Measurements from ENCODE around the gene ADAMTS14.

Gene ADAMTS14

DNA sequence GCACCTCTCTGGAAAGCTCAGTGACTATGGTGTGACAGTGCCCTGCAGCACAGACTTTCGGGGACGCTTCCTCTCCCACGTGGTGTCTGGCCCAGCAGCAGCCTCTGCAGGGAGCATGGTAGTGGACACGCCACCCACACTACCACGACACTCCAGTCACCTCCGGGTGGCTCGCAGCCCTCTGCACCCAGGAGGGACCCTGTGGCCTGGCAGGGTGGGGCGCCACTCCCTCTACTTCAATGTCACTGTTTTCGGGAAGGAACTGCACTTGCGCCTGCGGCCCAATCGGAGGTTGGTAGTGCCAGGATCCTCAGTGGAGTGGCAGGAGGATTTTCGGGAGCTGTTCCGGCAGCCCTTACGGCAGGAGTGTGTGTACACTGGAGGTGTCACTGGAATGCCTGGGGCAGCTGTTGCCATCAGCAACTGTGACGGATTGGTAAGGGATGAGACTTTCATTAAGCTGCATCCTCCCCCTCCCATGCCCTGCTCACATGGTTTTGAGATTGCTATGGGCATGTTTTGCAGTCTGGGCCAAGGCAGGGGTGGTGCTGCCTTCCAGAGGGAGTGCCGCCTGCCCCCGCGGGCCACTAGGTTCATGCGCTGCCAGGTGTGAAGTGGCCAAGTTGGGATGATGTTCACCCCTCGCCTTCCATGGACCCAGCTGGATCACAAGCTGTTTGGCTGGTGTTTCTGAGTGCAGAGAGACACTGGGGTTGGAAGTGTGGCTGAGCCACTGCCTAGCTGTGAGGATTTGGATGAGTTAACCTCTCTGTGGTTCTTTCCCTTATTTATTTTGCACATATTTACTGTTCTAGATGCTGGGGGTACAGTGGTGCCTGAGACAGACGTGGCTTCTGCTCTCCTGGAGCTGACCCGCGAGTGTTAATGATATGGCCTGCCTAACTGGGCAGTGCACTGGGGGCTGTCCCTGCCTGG lies 2.5 kb downstream of the ADAMTS14 start:
- FAIRE-seq (no peak), DNase-seq (ENCODE audit: insufficient read length, low spot score) (no peak)
- no peak for TF ChIP-seq POLR2A (IDR thresholded peaks at IDR 0.05; ENCODE audit: low read depth, low read length)

DNA sequence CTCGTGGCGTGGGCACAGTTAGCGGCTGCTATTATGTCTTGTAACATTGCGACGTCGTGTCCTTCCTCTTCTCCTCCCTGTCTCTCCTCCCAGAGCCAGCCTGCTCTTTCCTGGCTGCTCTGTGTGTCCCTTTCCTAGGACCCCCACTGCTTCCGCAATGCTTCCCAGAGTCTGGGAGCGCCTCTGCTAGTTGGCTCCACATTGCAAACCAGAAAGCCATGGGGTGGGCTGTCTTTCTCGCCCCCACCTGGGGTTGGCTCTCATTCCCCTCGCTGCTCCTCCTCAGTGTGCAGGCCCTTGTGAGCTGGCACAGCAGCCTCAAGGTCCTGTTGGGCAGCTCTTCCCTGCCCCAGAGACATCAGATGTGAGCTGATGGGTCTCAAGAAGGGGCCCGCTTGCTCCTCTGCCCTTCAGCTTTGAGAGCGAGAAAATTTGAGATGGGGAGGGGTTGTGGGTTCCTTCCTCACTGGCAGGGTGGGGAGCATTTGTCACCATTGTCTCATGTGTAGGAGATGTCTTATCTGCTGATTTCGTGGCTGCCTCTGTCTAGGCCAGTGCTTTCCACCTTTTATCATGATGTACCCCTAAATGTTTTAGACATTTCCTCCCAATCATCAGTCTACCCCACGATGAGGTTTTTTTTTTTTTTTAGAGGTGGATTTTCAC lies 3.3 kb downstream of the ADAMTS14 start:
- no peak for TF ChIP-seq POLR2A (IDR thresholded peaks at IDR 0.05; ENCODE audit: low read depth, low read length)
- FAIRE-seq (no peak), DNase-seq (ENCODE audit: insufficient read length, low spot score) (no peak)

DNA sequence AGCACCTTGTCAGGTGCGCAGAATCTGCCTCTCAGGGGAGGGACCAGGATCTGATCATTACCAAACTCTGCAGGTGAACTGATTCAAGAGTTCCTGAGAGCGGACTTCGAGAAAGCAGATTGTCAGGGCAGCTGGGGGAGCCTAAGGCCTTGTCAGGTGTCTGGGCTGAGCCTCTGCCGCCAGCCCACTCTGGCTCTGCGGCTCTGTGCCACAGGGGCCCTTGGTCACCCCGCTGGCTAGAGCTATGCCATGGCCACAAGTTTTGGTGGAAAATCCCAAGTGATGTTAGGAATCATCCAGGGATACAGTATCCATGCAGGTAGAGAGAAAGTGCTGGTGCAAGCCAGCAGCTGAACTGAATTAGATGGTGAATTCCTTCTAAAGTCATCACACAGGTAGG lies 4.2 kb downstream of the ADAMTS14 start:
- FAIRE-seq (no peak), DNase-seq (ENCODE audit: insufficient read length, low spot score) (no peak)
- TF ChIP-seq POLR2A (IDR thresholded peaks at IDR 0.05; ENCODE audit: low read depth, low read length) = no peak

DNA sequence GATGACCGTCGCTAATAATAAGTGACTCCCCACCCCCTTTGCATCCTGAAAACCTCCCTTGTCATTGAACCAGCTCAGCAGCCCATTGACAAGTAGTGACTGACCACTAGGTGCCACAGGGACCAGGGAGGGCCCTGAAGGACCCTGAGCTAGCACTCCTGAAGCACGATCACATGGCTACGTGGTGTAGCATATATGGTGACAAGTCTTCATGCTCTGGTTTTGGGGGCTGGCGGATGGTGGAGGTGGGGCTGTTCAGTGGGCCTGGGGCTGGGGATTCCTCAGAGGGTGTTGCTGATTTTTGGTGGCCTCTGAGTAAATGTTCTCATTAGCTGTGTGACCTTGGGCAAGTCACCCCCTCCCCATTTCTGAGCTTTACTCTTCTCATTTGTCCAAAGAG lies 4.7 kb downstream of the ADAMTS14 start:
- FAIRE-seq (no peak), DNase-seq (ENCODE audit: insufficient read length, low spot score) (no peak)
- TF ChIP-seq POLR2A (IDR thresholded peaks at IDR 0.05; ENCODE audit: low read depth, low read length) = no peak

DNA sequence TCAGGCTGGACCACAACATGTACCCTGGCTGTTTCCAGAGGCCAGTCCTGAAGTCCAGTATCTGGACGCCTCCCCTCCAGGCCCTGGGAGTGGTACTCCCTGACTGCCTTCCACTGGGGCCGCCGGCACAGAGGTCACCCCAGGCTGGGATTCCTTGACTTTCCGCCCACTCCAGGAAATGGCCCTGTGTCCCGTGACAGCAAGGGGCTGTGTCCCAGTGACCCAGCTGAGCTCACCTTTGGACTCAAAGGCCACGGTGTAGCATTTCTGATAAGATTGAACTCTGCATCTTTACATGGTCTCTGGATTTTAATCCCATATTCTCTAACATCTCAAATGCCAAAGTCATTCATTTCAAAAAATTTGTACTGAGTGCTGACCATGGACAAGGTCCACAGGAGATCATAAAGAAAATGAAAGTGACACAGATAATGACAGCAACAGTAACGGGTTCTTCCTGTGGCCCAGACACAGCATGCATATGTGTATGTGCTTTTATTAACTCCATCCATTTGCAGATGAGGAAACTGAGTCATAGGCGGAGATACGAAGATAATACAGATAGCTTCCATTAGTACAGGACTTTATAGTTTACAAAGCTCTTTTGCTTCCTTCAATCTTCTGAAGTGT lies 5.4 kb downstream of the ADAMTS14 start:
- DNase-seq (ENCODE audit: insufficient read length, low spot score) (no peak), FAIRE-seq (no peak)

DNA sequence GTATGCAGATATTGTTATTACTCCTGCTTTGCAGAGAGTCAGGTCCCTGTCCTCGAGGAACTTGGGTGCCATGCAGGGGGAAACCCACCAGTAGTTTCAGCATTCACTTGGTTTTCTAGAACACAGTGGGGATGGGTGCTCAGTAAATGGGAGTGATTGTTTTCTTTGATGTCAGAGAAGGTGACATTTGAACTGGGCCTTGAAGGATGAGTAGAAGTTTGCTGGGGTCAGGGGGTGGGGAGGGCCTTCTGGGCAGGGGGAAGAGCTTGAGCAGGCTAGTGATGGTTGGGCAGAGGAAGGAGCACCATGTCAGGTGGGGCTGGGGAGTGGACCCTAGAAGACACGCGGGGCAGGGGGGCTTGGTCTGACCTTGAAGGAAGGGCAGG lies 5.9 kb downstream of the ADAMTS14 start:
- TF ChIP-seq POLR2A (IDR thresholded peaks at IDR 0.05; ENCODE audit: low read depth, low read length) = no peak
- no peak for FAIRE-seq

More for the DNA sequence above, 5.4 kb downstream of the ADAMTS14 start:
- TF ChIP-seq POLR2A (IDR thresholded peaks at IDR 0.05; ENCODE audit: low read depth, low read length) = no peak

DNA sequence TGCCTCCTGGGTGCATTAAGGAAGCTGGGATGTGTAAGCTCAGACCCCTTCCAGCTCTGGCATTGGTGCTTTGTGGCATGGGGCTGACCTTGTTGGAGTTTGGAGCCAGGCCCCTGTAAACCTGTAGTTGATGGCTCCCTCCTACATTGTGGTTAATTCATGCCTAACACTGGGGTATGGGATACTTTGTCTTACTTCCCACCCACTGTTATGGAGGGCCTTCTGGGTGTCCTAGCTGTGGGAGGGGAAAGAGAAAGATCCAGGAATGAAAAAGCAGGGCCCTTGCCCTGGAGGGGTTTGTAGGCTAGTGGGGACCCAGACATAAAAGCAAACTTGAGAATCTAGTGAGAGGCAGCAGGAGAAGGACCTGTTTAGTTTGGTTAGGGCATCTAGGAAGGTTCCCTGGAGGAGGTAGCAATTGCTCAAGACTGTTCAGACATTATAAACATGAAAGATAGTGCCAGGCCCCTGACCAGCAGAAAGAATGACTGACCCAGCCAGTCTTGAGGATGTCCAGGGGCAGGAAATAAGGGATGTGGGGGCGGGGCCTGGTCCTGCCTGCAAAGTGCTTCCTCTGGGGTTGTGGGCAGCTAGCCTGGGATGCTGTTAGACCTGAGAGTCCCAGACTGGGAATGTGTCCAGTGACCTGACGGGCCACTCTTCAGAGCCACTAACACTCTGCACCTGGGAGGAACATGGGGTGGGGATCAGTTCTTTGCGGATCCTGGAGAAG lies 6.6 kb downstream of the ADAMTS14 start:
- TF ChIP-seq POLR2A (IDR thresholded peaks at IDR 0.05; ENCODE audit: low read depth, low read length) = no peak
- FAIRE-seq = no peak

More for the DNA sequence above, 5.9 kb downstream of the ADAMTS14 start:
- no peak for DNase-seq (ENCODE audit: insufficient read length, low spot score)

DNA sequence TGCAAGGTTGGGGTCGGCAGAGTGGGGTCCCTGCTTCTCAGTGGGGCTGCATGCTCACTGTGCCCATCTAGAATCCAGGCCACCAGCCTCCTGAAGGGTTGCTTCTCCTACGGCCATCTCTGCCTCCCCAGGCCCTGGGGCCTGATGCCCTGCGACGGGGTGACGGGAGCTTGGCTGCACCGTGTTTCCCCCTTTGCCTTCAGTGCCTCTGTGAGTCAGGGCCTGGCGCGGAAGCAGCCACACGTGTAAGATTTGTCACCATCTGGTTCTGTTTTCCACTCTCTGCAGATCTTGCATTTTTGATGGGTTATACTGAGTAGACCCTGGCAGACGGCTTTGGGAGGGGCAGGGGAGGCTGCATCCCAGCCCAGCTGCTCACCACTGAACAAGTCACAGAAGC lies 7.2 kb downstream of the ADAMTS14 start:
- no peak for TF ChIP-seq POLR2A (IDR thresholded peaks at IDR 0.05; ENCODE audit: low read depth, low read length)

More for the DNA sequence above, 6.6 kb downstream of the ADAMTS14 start:
- no peak for DNase-seq (ENCODE audit: insufficient read length, low spot score)

DNA sequence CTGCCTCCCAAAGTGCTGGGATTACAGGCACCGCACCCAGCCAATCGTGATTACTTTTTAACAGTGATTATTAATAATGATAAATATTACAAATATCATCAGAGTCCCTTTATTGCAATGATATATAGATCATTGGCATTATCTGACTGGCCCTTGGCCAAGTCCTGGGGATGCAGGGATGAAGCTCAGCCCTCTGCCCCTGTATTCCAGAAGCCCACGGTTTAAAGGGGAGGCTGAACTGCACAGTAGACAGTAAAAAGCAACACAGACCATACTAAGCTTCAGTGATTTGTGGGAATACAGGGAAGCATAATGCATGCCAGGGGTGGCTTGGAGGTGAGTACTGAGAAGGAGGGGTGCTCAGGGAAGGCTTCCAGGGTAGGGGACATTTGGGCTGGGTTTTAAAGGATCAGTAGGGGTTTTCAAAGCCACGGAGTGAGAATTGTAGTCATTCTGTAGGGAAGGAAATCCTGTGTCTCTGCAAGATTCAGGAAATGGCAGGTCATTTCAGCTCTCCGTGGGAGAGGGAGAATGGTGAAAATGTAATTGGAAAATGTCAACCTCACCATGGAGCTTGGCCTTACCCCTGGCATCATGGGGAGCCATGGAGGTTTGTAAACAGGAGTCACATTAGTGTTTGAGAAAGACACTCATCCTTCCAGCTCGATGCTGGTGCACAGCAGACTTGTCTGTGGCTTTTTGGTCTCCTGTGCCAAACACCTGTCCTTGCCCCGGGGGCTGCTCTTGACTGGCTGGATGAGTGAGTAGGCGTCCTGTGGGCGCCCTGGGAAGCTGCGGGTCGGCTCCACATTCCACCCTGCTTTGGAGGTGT lies 8.8 kb downstream of the ADAMTS14 start:
- DNase-seq (ENCODE audit: insufficient read length, low spot score) (no peak), FAIRE-seq (no peak)
- no peak for TF ChIP-seq POLR2A (IDR thresholded peaks at IDR 0.05; ENCODE audit: low read depth, low read length)

More for the DNA sequence above, 7.2 kb downstream of the ADAMTS14 start:
- DNase-seq (ENCODE audit: insufficient read length, low spot score) (no peak), FAIRE-seq (no peak)

DNA sequence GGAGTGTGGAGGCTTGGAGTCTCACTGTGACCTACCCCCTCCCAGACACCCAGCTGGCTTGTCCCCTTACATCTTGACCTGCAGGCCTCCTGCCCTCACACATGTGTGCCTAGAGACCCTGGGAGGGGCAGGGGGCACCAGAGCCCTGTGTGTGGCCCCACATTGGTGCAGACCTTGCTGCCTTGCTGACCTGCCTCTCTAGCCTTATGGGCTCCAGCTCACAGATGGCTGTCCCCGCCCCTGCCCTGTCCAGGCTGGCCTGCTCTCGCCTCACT lies 9.4 kb downstream of the ADAMTS14 start:
- TF ChIP-seq POLR2A (IDR thresholded peaks at IDR 0.05; ENCODE audit: low read depth, low read length) = no peak
- DNase-seq (ENCODE audit: insufficient read length, low spot score) (no peak), FAIRE-seq (no peak)

DNA sequence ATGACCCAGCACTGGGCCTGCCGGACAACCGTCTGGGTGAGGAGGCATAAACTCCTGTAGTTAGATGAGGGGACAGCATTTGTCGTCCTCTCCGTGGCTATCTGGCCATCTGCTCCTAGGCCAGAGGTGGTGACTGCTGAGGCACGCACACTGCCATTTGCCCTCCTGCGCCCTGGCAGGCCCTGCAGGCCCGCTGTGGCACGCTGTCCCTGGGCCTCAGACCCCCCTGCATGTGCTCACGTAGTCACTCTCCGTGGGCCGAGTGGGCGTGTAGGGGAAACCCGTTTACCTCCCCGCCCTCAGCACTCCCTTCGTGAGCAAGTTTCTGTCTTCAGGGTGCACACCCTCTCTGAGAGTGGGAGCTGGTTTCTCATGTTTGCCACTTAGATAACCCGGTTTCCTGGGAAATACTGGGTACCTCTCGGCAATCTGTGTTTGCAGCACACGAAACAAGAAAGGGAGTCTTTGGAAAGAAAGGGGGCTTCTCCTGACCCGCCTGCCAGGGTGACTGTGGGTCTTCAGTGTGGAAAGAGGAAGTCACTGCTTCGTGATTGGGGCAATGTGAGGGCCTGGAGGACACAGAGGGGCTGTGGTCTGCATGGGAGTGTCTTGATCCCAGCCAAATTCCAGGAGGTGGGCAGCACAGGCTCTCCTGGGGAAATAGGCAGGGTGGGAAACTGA lies 10.8 kb downstream of the ADAMTS14 start:
- TF ChIP-seq POLR2A (IDR thresholded peaks at IDR 0.05; ENCODE audit: low read depth, low read length) = no peak
- FAIRE-seq = no peak
- no peak for DNase-seq (ENCODE audit: insufficient read length, low spot score)

DNA sequence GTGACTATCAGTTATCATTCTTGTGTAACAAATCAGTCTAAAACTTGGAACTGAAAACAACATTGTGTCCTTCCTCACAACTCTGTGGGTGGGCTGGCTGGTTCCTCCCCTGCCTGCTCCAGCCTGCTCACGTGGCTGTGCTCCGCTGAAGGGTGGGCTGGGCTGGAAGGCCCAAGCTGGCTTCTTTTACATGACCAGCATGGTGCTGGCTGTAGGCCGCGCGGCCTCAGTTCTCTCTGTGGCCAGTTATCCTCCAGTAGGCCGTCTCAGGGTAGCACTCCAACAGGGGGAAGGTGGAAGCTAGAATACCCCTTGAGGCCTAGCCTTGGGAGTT lies 11.3 kb downstream of the ADAMTS14 start:
- DNase-seq (ENCODE audit: insufficient read length, low spot score) = no peak
- FAIRE-seq = no peak
- no peak for TF ChIP-seq POLR2A (IDR thresholded peaks at IDR 0.05; ENCODE audit: low read depth, low read length)

DNA sequence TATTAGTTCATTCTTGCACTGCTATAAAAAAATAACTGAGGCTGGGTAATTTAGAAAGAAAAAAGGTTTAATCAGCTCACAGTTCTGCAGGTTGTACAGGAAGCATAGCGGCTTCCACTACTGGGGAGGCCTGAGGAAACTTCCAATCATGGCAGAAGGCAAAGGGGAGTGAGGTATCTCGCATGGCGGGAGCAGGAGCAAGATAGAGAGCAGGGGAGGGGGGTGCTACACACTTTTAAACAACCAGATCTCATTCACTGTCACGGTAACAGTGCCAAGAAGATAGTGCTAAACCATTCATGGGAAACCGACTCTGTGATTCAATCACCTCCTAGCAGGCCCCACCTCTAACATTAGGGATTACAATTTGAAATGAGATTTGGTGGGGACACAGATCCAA lies 11.6 kb downstream of the ADAMTS14 start:
- DNase-seq (ENCODE audit: insufficient read length, low spot score) (no peak), FAIRE-seq (no peak)
- no peak for TF ChIP-seq POLR2A (IDR thresholded peaks at IDR 0.05; ENCODE audit: low read depth, low read length)

Data from H54 (cell line).